Ascending aorta (tissue), 2 donors: ENCODE results near the gene DLG1. TPM values are rescaled to one million over a fixed set of nuclear protein-coding genes. Genes with fewer than 3 reads are reported as not detected.
"Not testable (repeated sequence)": the region's sequence is repeated elsewhere in the genome, so short reads cannot be mapped to it uniquely, and the experiment has no call there.

ENCODE experiments used
- DNase-seq, 2 donors: peaks; one replicate each; pipeline ENCODE4 v3.0.0-alpha.2; 2019; ENCODE audit warnings: low spot score in 2 of 2
- H3K27ac ChIP-seq, 2 donors: fragments of 200-600 bp; sonication (generic); one replicate each; pipeline ENCODE4 v1.5.1; 2016 to 2017; ENCODE audit warnings: mild to moderate bottlenecking in 1 of 2
- H3K27me3 ChIP-seq: fragments of 200-600 bp; sonication (generic); one replicate; pipeline ENCODE4 v1.5.1; 2017
- H3K36me3 ChIP-seq, 2 donors: fragments of 200-600 bp; sonication (generic); one replicate each; pipeline ENCODE4 v1.5.1; 2016
- H3K4me1 ChIP-seq, 2 donors: fragments of 200-600 bp; sonication (generic); one replicate each; pipeline ENCODE4 v1.5.1; 2016 to 2017; ENCODE audit warnings: mild to moderate bottlenecking in 1 of 2
- H3K4me3 ChIP-seq, 2 donors: fragments of 200-600 bp; sonication (generic); one replicate each; pipeline ENCODE4 v1.5.1; 2016 to 2017; ENCODE audit warnings: mild to moderate bottlenecking in 1 of 2
- H3K9me3 ChIP-seq, 2 donors: fragments of 200-600 bp; sonication (generic); one replicate each; pipeline ENCODE4 v1.5.1; 2016
- CTCF ChIP-seq, 3 experiments: fragments of 200-600 bp in 2 of 3; fragments of 450-650 bp in 1 of 3; sonication (generic) in 2 of 3; IDR thresholded peaks; one replicate each; pipeline ENCODE4 v1.5.1; 2016 to 2019; ENCODE audit warnings: antibody characterized with exemption in 3 of 3, mild to moderate bottlenecking in 1 of 3, moderate library complexity in 1 of 3
- intact Hi-C: fragments of 100-400 bp; cut with DNase I; formaldehyde crosslinking; loops from one replicate; pipeline ENCODE4 v1.15.1; 2023
- total RNA-seq: library from RNA; depleted of rRNA; stranded (reverse); fragments of >200 nt; gene quantifications from one replicate; pipeline ENCODE4 v1.1.0, GENCODE V29; 2016

Gene DLG1
- total RNA-seq, 1 donor from 2014 or later, result 31.0 TPM

- H3K27ac ChIP-seq, result no peak overlapping the region
- H3K27me3 ChIP-seq, result no peaks in the 10 kb centered on the region
- TF ChIP-seq CTCF (IDR thresholded peaks at IDR 0.05), result no peak
- DNase-seq, result no peak
- no peak overlapping the region for H3K4me3 ChIP-seq
- H3K36me3 ChIP-seq, result peaks cover 20% of the 10 kb centered on the region in 2 donors
- H3K9me3 ChIP-seq, result no peaks in the 10 kb centered on the region
- intact Hi-C loops, result no loop called here
- H3K4me1 ChIP-seq, result no peaks in the 10 kb centered on the region
Measured at GRCh38 chr3:197286678-197287077, 11.7 kb downstream of the DLG1 start.

GRCh38 chr3:197285557-197285956 lies 12.9 kb downstream of the DLG1 start:
- Histone ChIP-seq H3K9me3 (no peaks in the 10 kb centered on the region), H3K27ac (no peak overlapping the region), H3K4me1 (no peaks in the 10 kb centered on the region), H3K36me3 (peaks cover 22 to 31% of the 10 kb centered on the region in 2 donors), H3K27me3 (no peaks in the 10 kb centered on the region), H3K4me3 (no peak overlapping the region)
- intact Hi-C loops, result no loop called here
- no peak for TF ChIP-seq CTCF (IDR thresholded peaks at IDR 0.05)
- DNase-seq, result no peak

- Histone ChIP-seq H3K27ac (no peak overlapping the region), H3K9me3 (no peaks in the 10 kb centered on the region), H3K36me3 (peaks cover 19 to 33% of the 10 kb centered on the region in 2 donors), H3K4me1 (no peaks in the 10 kb centered on the region), H3K27me3 (no peaks in the 10 kb centered on the region), H3K4me3 (no peak overlapping the region)
- TF ChIP-seq CTCF (IDR thresholded peaks at IDR 0.05), result no peak
- intact Hi-C loops, result no loop called here
- no peak for DNase-seq
Measured at GRCh38 chr3:197283045-197283444, 15.4 kb downstream of the DLG1 start.

GRCh38 chr3:197281849-197282248 lies 16.6 kb downstream of the DLG1 start:
- peaks cover 15 to 36% of the 10 kb centered on the region in 2 donors for H3K36me3 ChIP-seq
- H3K4me3 ChIP-seq, result no peak overlapping the region
- intact Hi-C loops, result no loop called here
- no peak for DNase-seq
- no peak overlapping the region for H3K27ac ChIP-seq
- no peaks in the 10 kb centered on the region for H3K27me3 ChIP-seq
- H3K9me3 ChIP-seq, result no peaks in the 10 kb centered on the region
- no peak for TF ChIP-seq CTCF (IDR thresholded peaks at IDR 0.05)
- H3K4me1 ChIP-seq, result no peaks in the 10 kb centered on the region

- no peak overlapping the region for H3K27ac ChIP-seq
- no peak overlapping the region for H3K4me3 ChIP-seq
- TF ChIP-seq CTCF (IDR thresholded peaks at IDR 0.05), result no peak
- intact Hi-C loops, result no loop called here
- H3K4me1 ChIP-seq, result no peaks in the 10 kb centered on the region
- no peak for DNase-seq
- H3K9me3 ChIP-seq, result no peaks in the 10 kb centered on the region
- peaks cover 12 to 27% of the 10 kb centered on the region in 2 donors for H3K36me3 ChIP-seq
- H3K27me3 ChIP-seq, result no peaks in the 10 kb centered on the region
Measured at GRCh38 chr3:197280156-197280555, 18.3 kb downstream of the DLG1 start.

- Histone ChIP-seq H3K36me3 (peaks cover 12 to 33% of the 10 kb centered on the region in 2 donors), H3K27ac (no peak overlapping the region), H3K4me1 (no peaks in the 10 kb centered on the region), H3K9me3 (no peaks in the 10 kb centered on the region), H3K4me3 (no peak overlapping the region), H3K27me3 (no peaks in the 10 kb centered on the region)
- intact Hi-C loops, result no loop called here
- no peak for TF ChIP-seq CTCF (IDR thresholded peaks at IDR 0.05)
- DNase-seq, result no peak
Measured at GRCh38 chr3:197278933-197279332, 19.5 kb downstream of the DLG1 start.

GRCh38 chr3:197276808-197277207 lies 21.6 kb downstream of the DLG1 start:
- H3K27me3 ChIP-seq, intact Hi-C loops, H3K9me3 ChIP-seq, DNase-seq, H3K4me1 ChIP-seq, H3K27ac ChIP-seq, H3K4me3 ChIP-seq: not testable (repeated sequence)
- H3K36me3 ChIP-seq, result peaks cover 3 to 29% of the 10 kb centered on the region in 2 donors
